Tongue (tissue), 2 donors: ENCODE results near the gene IDH3B. TPM values are rescaled to one million over a fixed set of nuclear protein-coding genes. Genes with fewer than 3 reads are reported as not detected.
"Not testable (repeated sequence)": the region's sequence is repeated elsewhere in the genome, so short reads cannot be mapped to it uniquely, and the experiment has no call there.

Source experiments
- DNase-seq: peaks from one replicate; pipeline ENCODE4 v3.0.0-alpha.2; 2015
- total RNA-seq: library from RNA; depleted of rRNA; stranded (reverse); fragments of >200 nt; gene quantifications from one replicate; pipeline ENCODE4 v1.2.3, GENCODE V29; 2014

IDH3B gene
- total RNA-seq, result 157 TPM

- peak; percentile 97 for DNase-seq
Measured at GRCh38 chr20:2663887-2664719, at the start of gene IDH3B. TSS of gene IDH3B (minus strand) at chr20:2664216. CDS start at chr20:2664188, 28 bp downstream.

DNA sequence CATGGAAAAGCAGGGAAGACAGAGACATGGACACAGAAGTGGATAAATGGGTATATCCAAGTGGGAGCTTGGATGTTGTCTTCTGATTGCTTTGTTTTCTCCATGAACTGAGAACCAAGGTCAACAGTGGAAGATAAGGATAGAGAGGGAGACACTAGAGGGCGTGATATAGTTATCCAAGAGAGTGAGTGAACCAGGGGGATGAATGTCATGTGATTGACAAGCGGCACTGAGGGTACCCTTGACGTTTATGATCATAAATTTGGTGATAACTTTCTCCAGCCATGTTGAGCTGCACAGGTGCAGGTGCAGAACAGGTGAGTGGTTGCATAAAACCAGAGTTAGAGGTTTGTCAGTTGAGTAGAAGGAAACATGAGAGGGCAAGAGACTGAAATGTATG, 49.3 kb upstream of the IDH3B start:
- DNase-seq, result no peak

DNA sequence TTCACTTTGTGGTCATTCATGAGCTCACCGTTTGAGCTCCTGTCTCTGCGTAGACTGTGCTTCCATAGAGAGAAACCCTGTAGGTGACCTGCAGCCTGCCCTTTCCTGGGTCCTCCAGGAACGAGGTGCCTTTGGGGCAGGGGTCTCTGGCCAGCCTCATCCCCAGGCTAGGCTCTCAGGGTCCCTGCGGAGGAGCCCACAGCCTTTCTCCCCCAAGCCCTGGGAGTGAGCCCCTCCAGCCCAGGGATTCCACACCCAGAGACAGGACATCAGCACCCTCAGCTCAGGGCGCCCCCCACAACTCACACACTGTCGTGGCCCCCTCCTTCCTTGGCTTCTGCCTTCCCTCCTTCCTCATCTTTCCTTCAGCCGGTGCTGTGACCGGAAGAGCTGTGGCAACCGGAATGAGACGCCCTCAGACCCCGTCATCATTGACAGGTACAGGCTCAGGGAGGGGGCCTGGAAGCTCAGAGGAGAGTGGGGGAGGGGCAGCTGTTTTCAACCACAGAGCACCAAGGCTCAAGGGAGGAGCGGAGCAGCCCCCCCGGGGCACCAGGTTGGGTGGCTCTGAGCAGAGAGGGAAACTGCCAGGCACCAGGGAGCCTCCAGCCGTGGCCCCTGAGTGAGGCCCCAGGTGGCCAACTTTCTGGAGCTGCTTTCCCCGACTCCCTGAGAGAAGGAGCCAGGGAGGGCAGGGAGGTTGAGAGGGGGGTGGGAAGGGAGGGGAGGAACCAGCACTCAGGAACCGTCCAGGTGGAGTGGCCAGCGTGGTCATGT, 45.4 kb upstream of the IDH3B start:
- DNase-seq, result no peak

DNA sequence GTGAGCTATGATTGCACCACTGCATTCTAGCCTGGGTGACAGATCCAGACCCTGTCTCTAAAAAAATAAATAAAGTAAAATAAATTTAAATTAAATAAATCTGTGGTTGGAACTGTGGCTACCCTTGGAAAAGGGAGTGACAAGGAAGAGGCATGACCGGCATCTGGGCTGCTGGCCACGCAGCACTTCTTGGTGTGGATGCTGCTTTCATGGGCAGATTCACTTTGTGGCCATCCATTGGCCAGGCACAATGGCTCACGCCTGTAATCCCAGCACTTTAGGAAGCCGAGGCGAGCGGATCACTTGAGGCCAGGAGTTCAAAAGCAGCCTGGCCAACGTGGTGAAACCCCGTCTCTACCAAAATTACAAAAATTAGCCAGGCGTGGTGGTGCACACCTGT, 44.6 kb upstream of the IDH3B start:
- DNase-seq, result no peak

DNA sequence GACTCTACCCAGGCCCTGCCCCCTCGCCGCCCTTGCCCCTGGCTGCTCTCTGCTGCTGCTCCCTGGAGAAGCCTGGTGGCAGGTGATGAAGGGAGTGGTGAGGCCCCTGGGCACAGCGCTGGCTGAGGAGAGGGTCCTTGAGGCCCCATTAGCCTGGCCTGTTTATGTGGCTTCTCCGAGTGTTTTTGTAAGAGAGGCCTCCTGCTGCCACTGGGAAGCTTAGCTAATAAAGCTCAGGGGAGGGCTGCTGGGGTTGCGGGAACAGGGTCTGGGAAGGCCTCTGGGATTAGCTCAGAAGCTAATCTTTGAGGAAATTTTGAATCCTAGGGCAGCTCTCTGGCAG, 44.0 kb upstream of the IDH3B start:
- no peak for DNase-seq

- no peak for DNase-seq
Measured at GRCh38 chr20:2707353-2708072, 43.5 kb upstream of the IDH3B start.

- DNase-seq, result no peak
Measured at GRCh38 chr20:2706688-2707352, 42.8 kb upstream of the IDH3B start.

DNA sequence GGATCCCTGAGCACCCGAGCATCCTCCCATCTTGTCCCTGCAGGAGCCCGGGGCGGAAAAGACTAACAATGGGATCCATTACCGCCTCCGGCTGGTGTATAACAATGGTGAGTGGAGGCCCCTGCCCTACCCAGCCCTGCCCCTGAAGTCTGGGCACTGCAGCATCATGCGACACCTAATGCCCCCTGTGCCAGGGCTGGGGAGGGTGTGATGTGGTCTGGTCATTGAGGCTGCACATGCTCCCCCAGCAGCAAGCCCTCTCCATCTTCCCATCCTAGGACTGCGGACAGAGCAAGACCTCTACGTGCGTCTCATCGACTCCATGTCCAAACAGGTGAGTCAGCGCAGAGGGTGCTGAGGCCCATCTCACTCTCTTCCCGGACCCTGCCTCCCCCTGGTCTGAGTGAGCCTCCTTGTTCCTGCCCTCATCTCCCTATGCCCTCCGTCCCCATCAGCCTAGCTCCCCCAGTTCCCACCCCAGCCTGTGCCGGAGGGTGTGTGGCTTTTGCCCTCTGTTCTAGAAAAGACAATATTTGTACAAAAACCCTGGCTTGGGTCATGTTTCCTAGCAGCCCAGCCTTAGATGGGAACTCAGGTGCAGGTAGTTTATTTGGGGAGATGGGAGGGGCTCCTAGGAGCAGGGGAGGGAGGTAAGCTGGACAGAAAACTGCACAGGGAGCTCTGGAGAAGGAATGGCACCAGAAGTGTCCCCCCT, 42.1 kb upstream of the IDH3B start:
- no peak for DNase-seq

DNA sequence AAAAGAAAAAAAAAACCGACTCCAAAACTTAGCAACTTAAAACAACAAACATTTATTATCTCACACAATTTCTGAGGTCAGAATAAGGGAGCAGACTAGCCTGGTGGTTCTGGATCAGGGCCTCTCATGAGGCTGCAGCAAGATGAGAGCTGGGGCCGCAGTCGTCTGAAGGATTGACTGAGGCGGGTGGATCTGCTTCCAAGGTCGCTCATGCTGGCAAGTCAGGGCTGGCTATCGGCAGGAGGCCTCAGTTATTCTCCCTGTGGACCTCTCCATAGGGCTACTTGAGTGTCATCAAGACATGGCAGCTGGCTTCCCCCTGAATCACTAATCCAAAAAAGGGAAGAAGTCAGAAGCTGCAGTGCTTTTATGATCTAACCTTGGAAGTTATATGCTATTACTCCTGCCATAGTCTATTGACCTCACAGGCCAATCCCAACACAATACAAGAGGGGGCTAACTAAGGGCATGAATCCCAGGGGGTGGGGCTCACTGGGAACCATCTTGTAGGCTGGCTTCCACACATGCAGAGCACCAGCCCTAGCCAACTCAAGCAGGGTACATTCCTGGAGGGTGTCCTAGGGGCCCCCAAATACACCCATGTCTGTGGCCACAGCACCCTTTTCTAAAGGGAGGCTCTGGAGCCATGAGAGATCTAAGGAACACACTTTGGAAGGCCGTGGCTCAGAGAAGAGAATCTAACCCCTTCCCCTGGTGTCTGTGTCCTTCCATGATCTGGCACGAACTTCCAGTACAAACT, 39.9 kb upstream of the IDH3B start:
- DNase-seq, result no peak

- no peak for DNase-seq
Measured at GRCh38 chr20:2701671-2702081, 37.7 kb upstream of the IDH3B start.

DNA sequence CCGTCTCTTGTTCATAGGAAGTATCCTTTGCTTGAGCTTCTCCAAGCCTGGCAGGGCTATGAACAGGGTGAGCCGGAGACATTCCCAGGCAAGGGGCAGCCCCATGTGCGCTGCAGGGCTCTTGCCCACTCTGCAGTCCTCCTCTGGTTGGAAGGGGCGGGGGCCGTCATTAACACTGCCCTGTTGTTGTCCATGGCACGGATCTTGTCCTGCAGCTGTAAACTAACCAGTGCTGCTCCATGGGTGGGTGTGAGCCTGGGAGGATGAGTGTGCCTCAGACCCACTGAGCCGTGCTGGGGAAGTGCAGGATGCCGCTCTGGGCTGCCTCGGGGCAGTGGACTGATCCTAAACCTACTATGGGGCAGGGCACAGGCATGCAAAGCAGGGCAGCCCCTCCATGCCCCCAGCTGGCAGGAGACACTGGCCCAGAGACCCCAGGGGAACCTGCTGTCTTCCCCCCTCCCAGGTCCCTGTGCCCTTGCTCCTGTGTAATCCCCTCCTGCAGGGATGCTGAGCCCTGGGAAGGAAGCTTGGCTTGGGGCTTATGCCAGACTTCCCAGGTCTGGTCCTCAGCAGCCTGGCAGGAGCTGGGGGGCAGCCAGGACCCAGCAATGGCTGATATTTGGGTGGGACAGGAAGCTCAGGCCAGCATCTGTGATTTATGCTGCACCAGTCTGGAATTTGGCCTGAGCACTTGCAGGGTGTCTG, 37.1 kb upstream of the IDH3B start:
- DNase-seq, result no peak

DNA sequence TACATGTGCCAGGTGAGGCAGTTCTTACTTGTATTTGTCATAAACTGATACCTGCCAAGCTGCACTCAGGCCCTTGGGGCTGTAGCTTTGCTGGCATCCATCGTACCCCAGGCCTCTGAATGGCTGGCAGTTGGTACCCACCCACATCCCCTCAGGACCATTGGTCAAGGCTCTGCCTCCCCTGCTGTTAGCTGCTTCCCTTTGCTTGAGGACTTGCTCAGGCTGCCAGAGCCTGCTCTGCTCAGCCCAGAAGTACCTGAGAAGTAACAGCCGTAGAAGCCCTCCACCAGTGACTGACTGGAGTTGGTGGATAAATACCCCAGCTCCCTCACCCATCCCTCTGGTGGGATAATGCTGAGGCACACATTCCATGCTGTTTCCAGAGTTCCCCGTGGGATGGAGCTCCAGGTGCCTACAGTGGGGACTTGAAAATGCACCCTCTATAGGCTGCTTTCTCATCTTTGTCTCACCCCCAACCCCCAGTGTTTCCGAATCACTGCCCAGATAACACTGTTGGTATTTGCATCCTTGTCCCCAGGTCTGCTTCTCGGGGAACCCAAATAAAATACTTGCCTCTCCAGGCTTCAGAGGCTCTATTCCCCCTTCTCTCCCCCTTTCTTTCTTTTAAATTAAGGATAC, 35.9 kb upstream of the IDH3B start:
- DNase-seq, result no peak

DNA sequence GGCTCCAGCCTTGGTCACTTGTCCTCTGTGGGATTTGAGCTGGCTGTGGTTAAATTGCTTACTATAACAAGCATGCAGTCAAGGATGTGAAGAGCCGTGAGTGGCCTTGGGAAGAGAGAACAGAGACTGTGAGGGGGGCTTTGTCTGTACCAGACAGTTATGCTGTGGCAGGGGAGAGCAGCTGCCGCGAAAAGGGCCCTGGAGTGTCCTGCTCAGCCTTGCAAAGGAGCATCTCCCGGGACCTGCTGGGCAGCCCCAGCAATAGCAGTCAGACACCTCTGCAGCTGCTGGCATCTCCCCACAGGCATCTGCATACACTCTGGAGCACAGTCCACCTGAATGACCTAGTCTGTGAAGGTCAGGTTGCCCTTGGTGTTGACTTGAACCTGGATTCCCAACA, 34.9 kb upstream of the IDH3B start:
- DNase-seq, result no peak

DNA sequence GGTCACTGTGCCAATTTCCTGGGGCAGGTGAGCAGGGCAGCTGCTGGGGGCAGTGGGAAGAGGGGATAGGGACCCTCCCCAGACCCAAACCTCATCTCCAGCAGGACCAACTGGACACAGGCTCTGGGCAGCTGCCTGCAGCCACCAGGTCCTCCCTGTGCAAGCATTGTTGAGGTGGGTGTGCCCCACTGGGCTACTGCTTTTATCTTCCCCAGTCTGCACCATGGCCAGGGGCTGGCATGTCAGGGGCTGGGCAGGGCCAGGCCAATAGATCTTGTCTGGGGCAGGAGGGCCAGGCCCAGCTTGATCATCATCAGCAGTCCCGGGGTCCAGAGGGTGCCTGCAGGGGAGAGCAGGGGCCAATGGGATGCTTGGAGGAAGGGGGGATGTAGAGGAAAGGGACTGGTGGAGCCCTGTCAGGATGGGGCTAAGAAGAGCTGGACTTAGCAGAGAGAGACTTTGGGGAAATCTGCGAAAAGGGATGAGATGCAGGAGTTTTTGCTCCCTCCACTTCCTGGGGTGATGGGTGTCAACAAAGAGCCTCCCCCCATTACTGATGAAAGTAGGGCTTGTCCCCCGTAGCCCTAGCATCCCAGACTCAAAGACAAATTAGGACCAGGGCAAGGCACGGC, 34.3 kb upstream of the IDH3B start:
- DNase-seq, result no peak

DNA sequence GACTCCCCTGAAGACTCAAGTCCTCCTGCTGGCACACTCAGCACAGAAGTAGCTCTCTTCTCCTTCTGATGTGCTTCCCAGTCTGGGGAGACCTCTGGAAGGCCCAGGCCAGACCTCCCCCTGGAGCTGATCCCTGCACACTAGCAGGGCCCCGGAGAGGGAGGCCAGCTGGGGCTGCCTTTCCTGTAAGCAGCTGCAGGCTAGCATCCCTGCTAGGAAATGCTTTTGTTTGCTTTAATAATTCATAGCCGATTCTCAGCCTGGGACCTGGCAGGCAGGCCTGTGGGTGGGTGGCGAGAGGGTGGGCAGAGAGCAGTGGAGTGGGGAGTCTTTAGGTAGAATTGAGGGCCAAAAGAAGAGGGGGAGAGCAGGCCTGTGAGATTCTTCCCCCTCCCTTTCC, 33.8 kb upstream of the IDH3B start:
- no peak for DNase-seq

DNA sequence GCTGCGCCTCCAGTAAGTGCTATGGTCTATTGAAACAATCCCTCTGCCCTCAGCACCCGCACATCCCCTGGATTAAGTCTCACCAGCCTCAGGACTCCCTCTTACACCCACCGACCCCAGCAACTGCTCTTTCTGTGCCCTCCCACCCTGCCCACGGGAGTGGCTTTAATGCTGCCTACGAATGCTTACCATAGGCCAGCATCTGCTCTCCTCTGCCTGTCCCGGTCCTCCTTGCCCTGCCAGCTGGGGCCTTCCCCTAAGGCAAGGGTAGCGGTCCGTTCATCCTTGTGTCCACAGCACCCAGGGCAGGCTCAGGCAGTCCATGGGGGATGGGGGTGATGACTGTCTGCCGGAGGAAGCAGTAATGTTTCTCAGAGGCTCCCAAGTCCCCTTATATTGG, 32.6 kb upstream of the IDH3B start:
- DNase-seq, result no peak

GRCh38 chr20:2695984-2696525, 32.0 kb upstream of the IDH3B start:
- not testable (repeated sequence) for DNase-seq

DNA sequence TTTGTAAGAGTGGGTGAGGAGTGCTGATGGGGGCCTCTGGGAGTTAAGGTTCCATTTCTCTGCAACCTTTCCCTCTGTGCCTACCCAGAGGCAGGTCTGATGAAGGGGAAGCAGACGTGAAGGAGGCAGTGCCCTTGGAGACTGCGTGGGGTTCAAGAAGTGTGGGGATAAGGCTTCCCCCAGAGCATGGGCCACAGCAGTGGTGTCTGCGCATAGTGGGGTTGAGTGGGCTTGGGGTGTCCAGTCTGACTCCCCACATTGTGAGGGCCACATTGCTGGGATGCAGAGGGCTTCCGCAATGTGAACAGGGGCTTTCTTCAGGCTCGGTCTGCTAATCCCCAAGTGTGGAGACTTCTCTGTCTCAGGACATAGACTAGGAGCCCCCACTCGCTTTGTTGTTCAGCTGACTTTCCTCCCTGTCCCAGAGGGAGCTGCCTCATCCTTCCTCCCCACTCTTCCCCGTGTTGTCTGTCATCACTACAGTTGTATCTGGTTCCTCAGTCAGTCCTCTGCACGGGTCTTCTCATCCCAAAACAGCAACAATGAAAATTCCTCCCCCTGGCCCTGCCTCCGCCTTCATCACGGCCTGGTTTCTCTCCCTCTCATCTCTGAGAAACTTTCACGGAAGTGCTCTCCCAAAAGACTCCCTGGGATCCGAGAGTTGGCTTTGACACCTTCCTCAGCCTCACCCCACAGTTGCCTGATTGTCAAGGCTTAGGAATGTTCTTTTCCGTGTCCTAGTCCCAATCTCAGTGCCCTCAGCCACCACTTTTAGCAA, 31.4 kb upstream of the IDH3B start:
- DNase-seq, result no peak
